Smooth muscle cell (in vitro differentiated cells): ENCODE measurements around the gene TPD52L1. TPM values are rescaled to one million over a fixed set of nuclear protein-coding genes. Genes with fewer than 3 reads are reported as not detected.

ENCODE experiments used
- DNase-seq: peaks from one replicate; lab custom pipeline; 2025; ENCODE audit not compliant: unreplicated experiment; lab: John Stamatoyannopoulos, UW
- H2AFZ ChIP-seq: fragments of 200-600 bp; sonication (generic); 2 replicates; pipeline ENCODE4 v1.6.0; 2016; ENCODE audit warnings: antibody characterized with exemption, low read depth, mild to moderate bottlenecking
- H3F3A ChIP-seq: fragments of 200-600 bp; sonication (generic); 2 replicates; pipeline ENCODE4 v1.6.0; 2017; ENCODE audit warnings: antibody characterized with exemption, low read depth
- H3K27ac ChIP-seq: fragments of 200-600 bp; sonication (generic); 2 replicates; pipeline ENCODE4 v1.5.1; 2016; ENCODE audit warnings: low read depth, mild to moderate bottlenecking
- H3K27me3 ChIP-seq: fragments of 200-600 bp; sonication (generic); 2 replicates; pipeline ENCODE4 v1.6.1; 2016; ENCODE audit warnings: low read depth, mild to moderate bottlenecking
- H3K36me3 ChIP-seq: fragments of 200-600 bp; sonication (generic); 2 replicates; pipeline ENCODE4 v1.5.1; 2016; ENCODE audit warnings: low read depth
- H3K4me1 ChIP-seq: fragments of 200-600 bp; sonication (generic); 2 replicates; pipeline ENCODE4 v1.5.1; 2016; ENCODE audit warnings: low read depth
- H3K4me2 ChIP-seq: fragments of 200-600 bp; sonication (generic); 2 replicates; pipeline ENCODE4 v1.6.0; 2016; ENCODE audit warnings: mild to moderate bottlenecking
- H3K4me3 ChIP-seq: fragments of 200-600 bp; sonication (generic); 2 replicates; pipeline ENCODE4 v1.5.1; 2016; ENCODE audit warnings: mild to moderate bottlenecking
- H3K79me2 ChIP-seq: fragments of 200-600 bp; sonication (generic); 2 replicates; pipeline ENCODE4 v1.6.0; 2016; ENCODE audit warnings: low read depth, mild to moderate bottlenecking
- H3K9ac ChIP-seq: fragments of 200-600 bp; sonication (generic); 2 replicates; pipeline ENCODE4 v1.6.0; 2016; ENCODE audit warnings: low read depth
- H3K9me3 ChIP-seq: fragments of 200-600 bp; sonication (generic); replicated peaks from 2 replicates; pipeline ENCODE4 v1.5.1; 2016; ENCODE audit warnings: low read depth
- H4K20me1 ChIP-seq: fragments of 200-600 bp; sonication (generic); 2 replicates; pipeline ENCODE4 v1.6.0; 2016; ENCODE audit warnings: low read depth
- WGBS: methylation state at CpG from one replicate; pipeline ENCODE4 v1.1.7; 2016; ENCODE audit warnings: low lambda C conversion rate; 5-methylcytosine and 5-hydroxymethylcytosine counted together
- polyA plus RNA-seq: library from polyadenylated mRNA; unstranded; fragments of >200 nt; fragmentation: Nextera tagmentation; extraction: Ambion mirVana; gene quantifications from 2 replicates; pipeline ENCODE4 v1.2.1, GENCODE V29; 2016
- total RNA-seq: library from RNA; depleted of rRNA; stranded (reverse); fragments of >200 nt; gene quantifications from 2 replicates; pipeline ENCODE4 v1.2.3, GENCODE V29; 2014
- TF ChIP-seq, protein P1 (sequence below): fragments of 200-600 bp; sonication (generic); IDR thresholded peaks from 2 replicates; pipeline ENCODE4 v1.5.1; 2017; ENCODE audit warnings: borderline replicate concordance, mild to moderate bottlenecking, antibody characterized with exemption; ENCODE audit not compliant: insufficient read depth, poor library complexity, severe bottlenecking

The TPD52L1 gene
- total and polyA plus RNA-seq, 2 experiments from 2014 or later, result 15.3 to 65.8 TPM

DNA sequence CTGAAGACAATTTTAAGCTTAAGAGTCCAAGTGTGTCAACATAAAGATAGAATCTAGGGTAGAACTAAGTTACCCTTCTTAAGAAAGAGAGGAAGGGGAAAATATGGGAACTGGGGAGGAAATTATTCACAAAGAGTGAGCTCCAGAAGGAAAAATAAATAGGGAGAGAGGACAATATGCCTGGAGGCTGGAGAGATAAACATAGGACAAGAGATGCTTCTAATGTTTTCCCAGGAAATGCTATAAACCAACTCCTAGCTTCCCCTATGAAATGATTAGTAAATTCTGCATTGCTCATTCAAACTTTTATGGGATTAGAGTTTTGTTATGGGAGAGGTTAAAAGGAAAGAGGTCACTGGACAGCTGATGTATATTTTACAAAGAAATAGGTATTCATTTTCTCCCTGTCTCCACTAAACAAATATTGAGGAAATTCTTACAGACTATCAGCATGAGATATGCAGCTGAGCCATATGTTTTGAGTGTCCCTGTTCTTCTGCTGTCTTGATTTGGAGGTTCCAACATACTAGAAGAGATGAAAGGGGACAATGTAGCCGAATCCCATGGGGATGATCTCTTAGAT is 22.0 kb downstream of the TPD52L1 start:
- no peaks in the 10 kb centered on the region for H4K20me1 ChIP-seq
- H3F3A ChIP-seq, result no peaks in the 10 kb centered on the region
- no peaks in the 10 kb centered on the region for H3K36me3 ChIP-seq
- no peaks in the 10 kb centered on the region for H3K79me2 ChIP-seq
- no peak overlapping the region for H3K9ac ChIP-seq
- no peaks in the 10 kb centered on the region for H3K9me3 ChIP-seq
- no peak overlapping the region for H3K4me3 ChIP-seq
- no peaks in the 10 kb centered on the region for H3K4me1 ChIP-seq
- TF ChIP-seq, protein P1, sequence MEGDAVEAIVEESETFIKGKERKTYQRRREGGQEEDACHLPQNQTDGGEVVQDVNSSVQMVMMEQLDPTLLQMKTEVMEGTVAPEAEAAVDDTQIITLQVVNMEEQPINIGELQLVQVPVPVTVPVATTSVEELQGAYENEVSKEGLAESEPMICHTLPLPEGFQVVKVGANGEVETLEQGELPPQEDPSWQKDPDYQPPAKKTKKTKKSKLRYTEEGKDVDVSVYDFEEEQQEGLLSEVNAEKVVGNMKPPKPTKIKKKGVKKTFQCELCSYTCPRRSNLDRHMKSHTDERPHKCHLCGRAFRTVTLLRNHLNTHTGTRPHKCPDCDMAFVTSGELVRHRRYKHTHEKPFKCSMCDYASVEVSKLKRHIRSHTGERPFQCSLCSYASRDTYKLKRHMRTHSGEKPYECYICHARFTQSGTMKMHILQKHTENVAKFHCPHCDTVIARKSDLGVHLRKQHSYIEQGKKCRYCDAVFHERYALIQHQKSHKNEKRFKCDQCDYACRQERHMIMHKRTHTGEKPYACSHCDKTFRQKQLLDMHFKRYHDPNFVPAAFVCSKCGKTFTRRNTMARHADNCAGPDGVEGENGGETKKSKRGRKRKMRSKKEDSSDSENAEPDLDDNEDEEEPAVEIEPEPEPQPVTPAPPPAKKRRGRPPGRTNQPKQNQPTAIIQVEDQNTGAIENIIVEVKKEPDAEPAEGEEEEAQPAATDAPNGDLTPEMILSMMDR, result no peak
- WGBS, result 81% methylated on average over 1 of the region's 1 CpG
- H2AFZ ChIP-seq, result no peak overlapping the region
- no peak overlapping the region for H3K4me2 ChIP-seq
- no peaks in the 10 kb centered on the region for H3K27me3 ChIP-seq
- no peak for DNase-seq
- H3K27ac ChIP-seq, result no peak overlapping the region

DNA sequence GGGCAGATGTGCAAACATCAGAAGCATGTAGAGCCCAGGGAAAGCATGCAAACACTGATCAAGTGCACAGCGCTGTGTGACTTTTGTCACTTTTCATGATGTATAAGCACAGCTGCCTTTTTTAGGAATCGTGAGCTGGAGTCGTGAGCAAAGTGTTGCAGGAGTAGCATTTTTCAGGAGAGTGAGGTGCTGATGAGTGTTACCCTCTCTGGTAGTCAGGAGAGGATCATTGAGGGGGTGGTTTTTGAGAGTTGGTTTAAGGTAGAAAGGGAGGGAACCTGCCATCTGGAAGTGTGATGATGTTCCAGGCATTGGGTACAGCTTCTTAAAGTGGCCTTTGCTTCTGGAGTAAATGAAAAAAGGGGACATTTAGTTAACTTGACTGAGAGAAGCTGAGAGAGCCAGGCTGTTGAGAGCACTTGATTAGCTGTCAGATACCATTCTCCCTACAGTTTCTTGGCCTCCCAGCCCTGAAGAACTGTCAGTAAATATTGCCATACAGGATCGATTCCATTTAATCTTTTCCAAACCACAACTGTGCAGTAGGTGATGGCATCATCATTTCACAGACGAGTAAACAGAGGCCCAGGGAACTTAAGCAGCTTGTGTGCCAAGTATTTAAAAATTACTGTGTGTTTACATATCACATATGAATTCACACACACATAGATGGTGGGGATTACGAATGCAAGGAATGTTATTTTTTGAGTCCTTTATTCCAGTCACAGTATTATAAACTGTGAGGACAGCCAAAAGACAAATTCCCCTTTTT is 28.9 kb downstream of the TPD52L1 start:
- Histone ChIP-seq H3K36me3 (no peaks in the 10 kb centered on the region), H3K4me1 (no peaks in the 10 kb centered on the region), H3K9me3 (no peaks in the 10 kb centered on the region), H3F3A (no peaks in the 10 kb centered on the region), H3K27me3 (no peaks in the 10 kb centered on the region), H3K4me3 (no peak overlapping the region), H3K79me2 (no peaks in the 10 kb centered on the region), H3K9ac (no peak overlapping the region), H4K20me1 (no peaks in the 10 kb centered on the region), H3K4me2 (no peak overlapping the region), H3K27ac (no peak overlapping the region), H2AFZ (no peak overlapping the region)
- TF ChIP-seq, protein P1, result no peak
- WGBS, result 82% methylated on average over 6 of the region's 6 CpGs
- DNase-seq, result no peak

DNA sequence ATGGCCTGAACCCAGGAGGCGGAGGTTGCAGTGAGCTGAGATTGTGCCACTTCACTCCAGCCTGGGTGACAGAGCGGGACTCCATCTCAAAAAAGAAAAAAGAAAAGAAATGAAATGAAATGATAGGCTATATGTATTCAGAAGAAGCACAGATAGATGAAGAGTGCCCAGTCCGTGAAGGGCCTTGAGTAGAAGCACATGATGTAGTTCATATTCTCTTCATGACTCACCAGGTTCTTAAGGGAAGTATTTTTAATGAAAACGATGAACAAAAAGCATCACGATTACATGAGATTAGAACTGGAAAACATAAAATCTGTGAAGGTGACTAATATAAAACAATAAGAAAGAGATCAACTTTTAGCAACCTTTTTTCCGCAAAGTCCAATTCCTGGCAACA is 29.8 kb downstream of the TPD52L1 start:
- Histone ChIP-seq H4K20me1 (no peaks in the 10 kb centered on the region), H3K4me2 (no peak overlapping the region), H3K27me3 (no peaks in the 10 kb centered on the region), H3K79me2 (no peaks in the 10 kb centered on the region), H3K9ac (no peak overlapping the region), H3K4me3 (no peak overlapping the region), H3F3A (no peaks in the 10 kb centered on the region), H3K9me3 (no peaks in the 10 kb centered on the region), H3K27ac (no peak overlapping the region), H3K36me3 (no peaks in the 10 kb centered on the region), H2AFZ (no peak overlapping the region), H3K4me1 (peaks cover 3% of the 10 kb centered on the region)
- 88% methylated on average over 6 of the region's 6 CpGs for WGBS
- TF ChIP-seq, protein P1, result no peak
- no peak for DNase-seq
